ENCODE measurements around the gene PLPP1. TPM values are rescaled to one million over a fixed set of nuclear protein-coding genes. Genes with fewer than 3 reads are reported as not detected.

Gene PLPP1
- total and polyA plus RNA-seq, 2 of the 8 experiments (the other 6 are each of a cell fraction or from before 2014, with no cell fraction given): 43.7 to 91.3 TPM

DNA sequence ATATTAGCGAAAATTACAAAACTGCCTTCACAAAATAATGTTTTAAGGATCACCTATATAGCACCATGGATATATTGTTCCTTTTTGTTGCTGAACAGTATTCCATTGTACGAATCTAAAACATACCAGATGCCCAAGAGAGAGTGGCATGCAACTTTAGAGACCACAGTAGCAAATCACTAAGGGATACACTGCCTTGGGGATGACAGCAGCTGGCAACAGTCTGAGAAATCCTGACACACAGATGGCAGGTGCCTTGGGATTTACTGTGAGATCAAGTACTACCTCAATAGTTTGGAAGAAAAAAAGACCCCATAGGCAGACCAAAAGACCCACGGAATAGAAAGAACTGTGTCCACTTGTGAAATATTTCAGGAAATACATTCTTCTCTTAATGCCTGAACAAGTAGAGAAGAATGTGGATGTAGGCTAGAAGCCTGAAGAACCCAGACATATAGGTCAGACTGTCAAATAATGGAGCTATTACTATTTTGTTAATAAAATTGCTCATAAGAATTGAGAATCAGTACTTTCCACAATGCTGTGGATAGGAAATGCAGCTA is 53.4 kb downstream of the PLPP1 start (continued):
- TF ChIP-seq BRCA1 (IDR thresholded peaks at IDR 0.05; ENCODE audit: low read depth, low read length) (no peak), TAF7 (optimal IDR thresholded peaks at IDR 0.05; ENCODE audit: borderline replicate concordance, low read depth, low read length) (no peak), SP1 (IDR thresholded peaks at IDR 0.05; ENCODE audit: low read depth, low read length) (no peak), SP4 (IDR thresholded peaks at IDR 0.05; ENCODE audit: low read length) (no peak), EP300 (IDR thresholded peaks at IDR 0.05; ENCODE audit: borderline replicate concordance in 1 of 2, low read depth in 2 of 2, low read length in 2 of 2) (no peak), SIN3A (conservative IDR thresholded peaks at IDR 0.05 in 1 of 2, IDR thresholded peaks at IDR 0.05 in 1 of 2; ENCODE audit: low read depth in 1 of 2, low read length in 2 of 2) (no peak)

Measured in H1 (cell line).